Measurements from ENCODE around the gene GZMM.

Gene GZMM

DNA sequence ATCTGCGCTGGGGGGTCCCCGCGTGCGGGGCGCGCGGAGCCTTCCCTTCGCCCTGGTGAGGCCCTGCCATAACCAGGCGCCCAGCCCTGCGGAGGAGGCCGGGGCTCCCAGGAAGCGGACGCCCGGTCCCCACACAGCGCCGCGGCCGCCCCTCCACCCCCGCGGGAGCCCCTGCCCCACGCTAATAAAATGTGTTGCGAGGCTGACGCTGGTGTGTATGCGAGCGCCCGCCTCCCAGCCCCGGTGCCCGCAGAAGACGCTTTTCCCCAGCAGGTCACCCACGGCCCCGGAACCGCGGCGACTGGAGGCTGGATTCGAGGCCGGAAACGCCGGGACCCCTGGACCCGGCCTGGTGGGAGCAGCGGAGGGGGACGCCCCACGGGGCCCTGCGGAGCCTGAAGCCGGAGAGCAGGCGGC is 24.4 kb upstream of the GZMM start:
- TF ChIP-seq GATA2 (IDR thresholded peaks at IDR 0.05; ENCODE audit: low read depth, low read length) (no peak), GATA3 (IDR thresholded peaks at IDR 0.05; ENCODE audit: low read depth, low read length) (no peak)

DNA sequence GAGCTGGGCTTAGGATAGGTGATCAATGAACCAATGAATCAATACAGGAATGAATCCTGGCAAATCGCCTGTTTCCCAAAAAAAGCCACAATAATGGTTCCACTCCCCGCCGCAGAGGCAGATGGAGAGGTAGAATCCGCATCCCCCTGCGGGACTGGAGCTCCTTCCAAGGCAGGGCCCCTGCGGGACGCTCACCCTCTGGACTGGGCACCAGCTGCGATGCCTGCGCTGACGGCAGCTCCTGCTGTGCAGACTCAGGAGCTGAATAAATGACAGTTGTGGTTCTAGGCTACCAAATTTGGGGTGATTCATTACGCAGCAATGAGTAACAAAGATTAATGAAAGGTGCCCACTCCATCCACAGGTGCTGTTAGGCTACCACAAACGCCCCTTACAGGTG is 21.1 kb upstream of the GZMM start:
- TF ChIP-seq GATA2 (IDR thresholded peaks at IDR 0.05; ENCODE audit: low read depth, low read length), result no peak
- TF ChIP-seq GATA3 (IDR thresholded peaks at IDR 0.05; ENCODE audit: low read depth, low read length), result no peak

DNA sequence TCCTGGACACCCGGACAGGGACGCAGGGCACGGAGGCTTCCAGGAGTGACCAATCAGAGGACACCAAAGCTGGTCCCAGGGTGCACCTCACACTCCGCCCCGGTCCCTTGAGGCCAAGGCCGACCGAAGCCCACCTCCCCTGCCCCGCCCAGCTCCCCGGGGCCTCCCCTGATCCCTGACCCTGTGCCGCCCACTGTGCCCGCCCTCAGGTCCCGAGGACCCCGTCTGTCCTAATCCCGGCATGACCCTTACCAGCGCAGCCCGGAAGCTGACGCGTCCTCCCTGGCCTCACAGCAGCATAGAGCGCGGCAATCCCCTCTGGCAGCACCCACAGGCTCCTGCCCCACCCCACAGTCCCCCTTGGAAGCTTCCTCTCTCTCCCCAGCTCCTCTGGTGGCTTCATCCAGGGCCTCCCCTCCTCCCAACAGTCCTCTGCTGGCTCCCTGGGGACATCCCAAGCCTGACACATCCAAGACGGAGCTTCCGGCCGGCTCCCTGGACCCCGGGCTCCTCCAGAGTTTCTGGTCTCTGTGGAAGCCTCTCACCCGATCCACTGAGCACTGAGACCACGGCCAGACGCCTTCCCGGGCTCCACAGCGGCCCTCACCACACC is 19.7 kb upstream of the GZMM start:
- TF ChIP-seq GATA3 (IDR thresholded peaks at IDR 0.05; ENCODE audit: low read depth, low read length) (no peak), GATA2 (IDR thresholded peaks at IDR 0.05; ENCODE audit: low read depth, low read length) (no peak)

DNA sequence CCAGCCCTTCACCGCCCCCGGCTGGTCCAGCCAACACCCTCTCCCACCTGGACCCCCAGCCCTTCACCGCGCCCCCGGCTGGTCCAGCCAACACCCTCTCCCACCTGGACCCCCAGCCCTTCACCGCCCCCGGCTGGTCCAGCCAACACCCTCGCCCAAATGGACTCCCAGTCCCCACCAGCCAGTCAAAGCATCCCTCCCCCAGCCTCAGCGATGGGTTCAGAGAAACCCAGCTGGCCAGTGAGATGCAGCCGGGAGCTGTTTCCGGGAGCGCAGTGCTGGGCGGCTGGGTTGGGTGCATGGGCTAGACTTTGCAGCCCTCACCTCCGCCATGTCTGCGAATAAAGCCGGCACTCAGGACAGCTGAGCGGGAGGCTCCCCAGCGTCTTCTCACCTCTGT is 18.8 kb upstream of the GZMM start:
- TF ChIP-seq GATA3 (IDR thresholded peaks at IDR 0.05; ENCODE audit: low read depth, low read length) (no peak), GATA2 (IDR thresholded peaks at IDR 0.05; ENCODE audit: low read depth, low read length) (no peak)

DNA sequence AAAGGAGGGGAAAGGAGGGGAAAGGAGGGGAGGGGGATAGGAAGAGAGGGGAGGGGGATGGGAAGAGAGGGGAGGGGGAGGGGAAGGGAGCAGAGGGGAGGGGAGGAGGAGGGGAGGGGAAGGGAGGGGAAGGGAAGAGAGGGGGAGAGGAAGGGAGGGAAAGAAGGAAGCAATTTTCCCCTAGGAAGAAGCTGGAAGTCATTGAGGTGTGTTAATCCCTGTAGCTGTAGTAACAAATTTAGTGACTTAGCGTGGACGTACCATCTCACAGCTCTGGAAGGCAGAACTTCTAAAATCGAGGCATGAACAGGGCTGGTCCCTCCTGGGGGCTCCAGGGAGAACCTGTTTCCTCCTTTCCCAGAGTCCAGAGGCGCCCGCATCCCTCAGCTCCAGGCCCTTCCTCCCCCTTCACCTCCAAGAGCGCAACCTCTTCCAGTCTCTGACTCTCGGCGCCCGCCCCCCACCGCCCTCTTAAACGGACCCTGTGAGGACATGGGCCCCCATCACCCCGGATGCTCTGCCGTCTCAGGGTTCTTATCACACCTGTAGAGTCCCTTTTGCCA is 17.9 kb upstream of the GZMM start:
- no peak for TF ChIP-seq GATA2 (IDR thresholded peaks at IDR 0.05; ENCODE audit: low read depth, low read length)
- no peak for TF ChIP-seq GATA3 (IDR thresholded peaks at IDR 0.05; ENCODE audit: low read depth, low read length)

DNA sequence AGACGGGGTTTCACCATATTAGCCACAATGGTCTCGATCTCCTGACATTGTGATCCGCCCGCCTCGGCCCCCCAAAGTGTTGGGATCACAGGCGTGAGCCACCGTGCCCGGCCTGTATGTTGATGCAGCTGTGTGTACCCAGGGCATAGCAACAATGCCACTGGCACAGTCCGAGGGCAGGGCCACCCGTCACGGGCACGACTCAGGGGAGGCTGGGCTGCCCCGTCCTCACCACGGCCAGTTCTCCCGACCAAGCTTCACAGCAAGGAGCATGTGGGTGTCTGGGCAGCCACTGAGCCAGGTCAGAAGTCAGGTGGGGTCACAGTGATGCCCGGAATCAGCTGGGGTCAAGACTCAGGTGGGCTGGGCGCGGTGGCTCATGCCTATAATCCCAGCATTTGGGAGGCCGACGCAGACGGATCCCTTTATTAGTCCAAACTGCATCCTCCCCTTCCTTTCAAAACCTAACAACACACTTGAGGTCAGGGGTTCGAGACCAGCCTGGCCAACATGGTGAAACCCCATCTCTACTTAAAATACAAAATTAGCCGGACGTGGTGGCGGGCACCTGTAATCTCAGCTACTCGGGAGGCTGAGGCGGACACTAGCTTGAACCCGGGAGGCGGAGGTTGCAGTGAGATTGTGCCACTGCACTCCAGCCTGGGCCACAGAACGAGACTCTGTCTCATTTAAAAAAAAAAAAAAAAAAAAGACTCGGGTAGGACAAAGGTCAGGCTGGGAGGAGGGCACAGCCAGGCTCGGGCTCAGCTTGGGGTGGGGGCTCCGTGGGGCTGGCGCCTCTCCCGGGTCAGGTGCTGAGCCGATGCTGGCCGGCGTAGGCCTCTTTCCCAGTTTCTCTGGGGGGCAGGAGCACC is 13.5 kb upstream of the GZMM start:
- no peak for TF ChIP-seq GATA2 (IDR thresholded peaks at IDR 0.05; ENCODE audit: low read depth, low read length)
- TF ChIP-seq GATA3 (IDR thresholded peaks at IDR 0.05; ENCODE audit: low read depth, low read length), result no peak

DNA sequence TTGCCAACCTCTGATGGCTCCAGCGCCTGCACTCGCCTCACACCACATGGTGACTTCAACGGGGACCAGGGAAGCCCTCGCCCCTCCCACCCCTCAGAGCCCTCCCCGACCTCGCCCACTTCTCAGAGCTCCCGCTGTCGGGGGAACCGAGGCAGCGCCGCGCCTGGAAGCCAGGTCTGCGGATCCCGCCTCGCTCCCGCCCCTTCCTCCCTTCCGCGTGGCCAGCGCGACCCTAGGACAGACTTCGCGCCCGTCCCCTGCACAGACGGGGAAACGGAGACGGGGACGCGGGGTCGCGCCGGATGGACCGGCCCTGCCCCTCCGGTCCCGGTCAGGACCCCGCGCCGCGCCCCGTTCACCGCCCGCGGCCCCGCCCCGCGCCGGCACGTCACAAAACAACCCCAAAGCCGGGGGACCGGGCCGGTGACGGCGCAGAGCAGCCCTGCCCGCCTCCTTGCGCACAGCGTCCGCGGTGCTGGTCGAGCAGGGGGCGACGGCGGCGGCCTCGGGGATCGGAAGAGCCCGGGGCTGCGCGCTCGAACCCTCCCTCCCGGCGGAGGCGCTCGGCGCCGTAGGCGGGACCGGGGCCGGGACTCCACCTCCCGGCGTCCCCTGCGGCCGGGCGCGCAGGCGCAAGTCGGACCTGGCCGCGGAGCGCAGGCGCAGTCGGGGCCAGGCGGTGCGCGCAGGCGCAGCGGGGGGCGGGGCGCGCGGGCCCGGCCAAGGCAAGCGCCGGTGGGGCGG is 12.7 kb upstream of the GZMM start:
- TF ChIP-seq GATA3 (IDR thresholded peaks at IDR 0.05; ENCODE audit: low read depth, low read length) (no peak), GATA2 (IDR thresholded peaks at IDR 0.05; ENCODE audit: low read depth, low read length) (no peak)

DNA sequence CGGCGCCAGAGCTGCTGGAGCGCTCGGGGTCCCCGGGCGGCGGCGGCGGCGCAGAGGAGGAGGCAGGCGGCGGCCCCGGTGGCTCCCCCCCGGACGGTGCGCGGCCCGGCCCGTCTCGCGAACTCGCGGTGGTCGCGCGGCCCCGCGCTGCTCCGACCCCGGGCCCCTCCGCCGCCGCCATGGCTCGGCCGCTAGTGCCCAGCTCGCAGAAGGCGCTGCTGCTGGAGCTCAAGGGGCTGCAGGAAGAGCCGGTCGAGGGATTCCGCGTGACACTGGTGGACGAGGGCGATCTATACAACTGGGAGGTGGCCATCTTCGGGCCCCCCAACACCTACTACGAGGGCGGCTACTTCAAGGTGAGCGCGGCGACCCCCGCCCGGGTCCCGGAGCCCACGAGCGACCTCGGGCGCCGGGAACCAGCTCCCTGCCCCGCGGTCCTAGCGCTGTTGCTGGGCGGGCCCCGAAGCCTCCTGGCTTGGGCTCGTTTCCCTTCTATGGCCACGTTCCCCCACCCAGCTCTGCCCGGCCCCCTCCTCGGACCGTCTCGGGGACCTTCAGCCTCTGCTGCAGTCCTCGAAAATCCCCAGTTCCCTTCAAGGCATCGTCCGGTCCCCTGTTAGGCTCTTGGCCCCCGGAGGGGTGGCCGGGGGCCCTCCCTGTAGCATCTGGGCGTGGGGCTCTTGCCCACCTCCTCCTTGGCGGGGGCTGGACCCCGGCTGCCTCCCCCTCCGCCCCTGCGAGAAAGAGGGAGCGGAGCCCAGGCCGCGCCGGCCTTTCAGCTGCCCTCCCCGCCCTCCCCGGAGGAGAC is 11.9 kb upstream of the GZMM start, which contains the start of gene CDC34:
TSS of gene CDC34 (plus strand) at position 8 of the 808 bp plus-strand sequence. CDS start at position 180, 172 bp downstream.
- no peak for TF ChIP-seq GATA3 (IDR thresholded peaks at IDR 0.05; ENCODE audit: low read depth, low read length)
- no peak for TF ChIP-seq GATA2 (IDR thresholded peaks at IDR 0.05; ENCODE audit: low read depth, low read length)

DNA sequence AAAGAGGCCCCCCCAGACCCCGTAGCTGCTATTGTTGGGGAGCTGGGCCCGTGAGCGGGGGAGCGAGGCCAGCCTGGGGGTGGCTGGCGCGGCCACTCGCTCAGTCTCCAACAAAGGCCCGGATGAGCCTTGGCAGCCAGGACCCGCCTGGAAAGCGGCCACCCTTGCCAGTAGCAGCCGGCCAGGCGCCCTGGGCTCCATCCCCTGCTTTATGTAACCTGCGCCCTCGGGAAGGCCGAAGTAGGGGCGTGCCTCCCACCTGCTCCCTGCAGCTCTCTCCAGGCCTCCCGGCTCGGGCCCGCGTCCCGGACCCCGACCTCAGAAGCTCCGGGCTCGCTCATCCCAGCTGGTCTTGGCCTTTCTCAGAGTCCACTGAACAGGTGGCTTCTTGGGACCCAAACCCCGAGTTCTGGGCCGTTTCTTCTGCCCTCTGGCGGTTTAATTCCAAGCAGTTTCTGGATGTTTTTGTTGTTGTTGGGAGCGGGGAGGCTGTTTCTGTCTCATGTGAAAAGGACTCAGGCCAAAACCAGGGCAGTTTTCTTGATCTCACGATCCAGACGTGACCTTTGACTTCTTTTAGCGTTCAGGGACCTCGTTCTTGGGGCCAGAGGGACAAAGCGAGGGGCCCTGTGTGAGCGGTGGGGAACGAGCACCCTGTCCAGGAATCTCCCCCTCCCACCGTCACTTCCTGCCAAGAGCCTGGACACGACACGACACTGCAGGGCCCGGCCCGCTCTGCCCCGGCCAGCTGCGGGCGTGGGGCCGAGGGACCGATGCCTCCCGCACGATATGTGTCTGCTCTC is 11.1 kb upstream of the GZMM start:
- TF ChIP-seq GATA2 (IDR thresholded peaks at IDR 0.05; ENCODE audit: low read depth, low read length) (no peak), GATA3 (IDR thresholded peaks at IDR 0.05; ENCODE audit: low read depth, low read length) (no peak)

DNA sequence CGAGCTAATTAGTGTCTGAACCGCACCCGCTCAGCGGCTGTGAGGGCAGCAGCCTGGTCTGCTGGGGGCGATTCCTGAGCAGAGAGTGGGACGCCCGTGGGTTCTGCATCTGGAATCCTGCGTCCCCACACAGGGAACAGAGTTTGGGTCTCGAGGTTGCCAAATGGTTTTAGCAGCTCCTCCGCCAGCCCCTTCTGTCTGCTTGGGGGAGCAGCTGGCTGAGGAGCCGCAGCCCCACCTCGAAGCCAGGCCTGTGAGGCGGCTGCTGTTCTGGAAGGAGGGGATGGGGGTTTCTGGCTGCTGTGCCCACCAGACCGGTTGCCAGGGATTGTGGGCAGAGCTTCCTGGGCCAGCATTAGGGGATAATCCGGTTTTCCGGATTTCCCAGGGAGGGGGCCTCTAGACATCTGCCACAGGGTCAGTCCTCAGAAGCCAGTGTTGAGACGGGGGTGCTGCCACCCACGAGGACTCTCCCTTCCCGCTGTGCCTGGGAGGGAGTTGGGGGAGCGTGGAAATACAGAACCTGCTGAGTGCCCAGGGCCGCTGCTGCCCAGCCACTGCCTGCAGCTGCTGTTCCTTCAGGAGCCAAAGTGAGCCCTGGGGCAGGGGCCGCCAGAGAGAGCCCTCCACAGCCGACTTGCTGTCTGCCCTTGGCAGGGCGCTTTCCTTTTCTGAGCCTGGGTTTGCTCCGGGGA is 10.3 kb upstream of the GZMM start:
- TF ChIP-seq GATA2 (IDR thresholded peaks at IDR 0.05; ENCODE audit: low read depth, low read length) (no peak), GATA3 (IDR thresholded peaks at IDR 0.05; ENCODE audit: low read depth, low read length) (no peak)

DNA sequence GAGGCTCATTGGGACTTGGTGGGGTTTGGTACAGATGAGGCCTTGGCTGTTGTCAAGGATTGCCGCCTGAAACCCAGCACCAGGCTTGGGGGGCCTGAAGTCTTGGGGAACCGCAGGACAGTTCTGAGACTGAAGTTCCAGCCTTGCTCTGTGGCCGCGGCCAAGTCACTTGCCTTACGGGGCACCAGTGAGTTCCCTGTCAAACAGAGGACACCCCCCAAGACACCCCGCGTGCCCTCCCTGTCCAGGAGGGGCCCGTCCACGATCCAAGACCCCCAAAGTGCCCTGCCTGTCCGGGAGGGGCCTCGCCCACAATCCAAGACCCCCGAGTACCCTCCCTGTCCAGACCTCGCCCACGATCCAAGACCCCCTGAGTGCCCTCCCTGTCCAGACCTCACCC is 9.8 kb upstream of the GZMM start:
- TF ChIP-seq GATA3 (IDR thresholded peaks at IDR 0.05; ENCODE audit: low read depth, low read length) (no peak), GATA2 (IDR thresholded peaks at IDR 0.05; ENCODE audit: low read depth, low read length) (no peak)
